Endodermal cell (in vitro differentiated cells): ENCODE results near the gene COG5. TPM values are rescaled to one million over a fixed set of nuclear protein-coding genes. Genes with fewer than 3 reads are reported as not detected.
"Not testable (repeated sequence)": the region's sequence is repeated elsewhere in the genome, so short reads cannot be mapped to it uniquely, and the experiment has no call there.

Experiments
- DNase-seq: peaks from one replicate; pipeline ENCODE4 v3.0.0-alpha.2; 2017
- H3K27ac ChIP-seq: 2 replicates; pipeline ENCODE4 v1.5.1; 2013; ENCODE audit warnings: mild to moderate bottlenecking, low read depth, low read length, moderate library complexity
- H3K27me3 ChIP-seq: 2 replicates; pipeline ENCODE4 v1.6.1; 2013; ENCODE audit warnings: mild to moderate bottlenecking, low read length, moderate library complexity; ENCODE audit not compliant: insufficient read depth, control insufficient read depth, poor library complexity, severe bottlenecking
- H3K36me3 ChIP-seq: 2 replicates; pipeline ENCODE4 v1.7.0; 2013; ENCODE audit warnings: mild to moderate bottlenecking, low read length, moderate library complexity; ENCODE audit not compliant: control insufficient read depth, insufficient read depth
- H3K4me1 ChIP-seq: one replicate; pipeline ENCODE4 v1.7.0; 2013; ENCODE audit warnings: low read length; ENCODE audit not compliant: control insufficient read depth, insufficient read depth
- H3K4me3 ChIP-seq: 2 replicates; pipeline ENCODE4 v1.5.1; 2013; ENCODE audit warnings: mild to moderate bottlenecking, low read length, moderate library complexity
- H3K9ac ChIP-seq: 2 replicates; pipeline ENCODE4 v1.6.1; 2013; ENCODE audit warnings: mild to moderate bottlenecking, low read length, moderate library complexity; ENCODE audit not compliant: poor library complexity, severe bottlenecking; ENCODE audit errors: extremely low read depth
- H3K9me3 ChIP-seq: 2 replicates; pipeline ENCODE4 v1.6.1; 2013; ENCODE audit warnings: mild to moderate bottlenecking, low read length, moderate library complexity; ENCODE audit not compliant: control insufficient read depth
- H3K27ac Mint-ChIP-seq: 2 replicates; pipeline ENCODE4 v1.8.0; 2020; ENCODE audit warnings: mixed read lengths
- H3K27me3 Mint-ChIP-seq: 2 replicates; pipeline ENCODE4 v1.8.0; 2021; ENCODE audit warnings: mild to moderate bottlenecking, mixed read lengths; ENCODE audit not compliant: insufficient read depth
- H3K36me3 Mint-ChIP-seq: 2 replicates; pipeline ENCODE4 v1.8.0; 2020; ENCODE audit warnings: low read depth, mixed read lengths
- H3K4me1 Mint-ChIP-seq: 2 replicates; pipeline ENCODE4 v1.8.0; 2020; ENCODE audit warnings: mixed read lengths
- H3K4me3 Mint-ChIP-seq: 2 replicates; pipeline ENCODE4 v1.8.0; 2020; ENCODE audit warnings: mild to moderate bottlenecking, moderate library complexity, mixed read lengths
- H3K9me3 Mint-ChIP-seq: 2 replicates; pipeline ENCODE4 v1.8.0; 2020; ENCODE audit warnings: mild to moderate bottlenecking, mixed read lengths
- WGBS, 2 experiments: methylation state at CpG; one replicate each; pipeline versions ENCODE4 v1.1.5 to v1.1.7; 2013; ENCODE audit warnings: missing lambda C conversion rate in 2 of 2, mixed read lengths in 1 of 2; ENCODE audit not compliant: insufficient coverage in 1 of 2, insufficient read length in 1 of 2; 5-methylcytosine and 5-hydroxymethylcytosine counted together
- total RNA-seq, 2 donors: library from RNA; stranded (reverse); fragmentation: NEBNext Ultra II Directional in 1 of 2; extraction: Animal tissue kit (Norgen Biotek cat#: 25700) in 1 of 2; gene quantifications; 2 replicates in 1 of 2; 3 replicates in 1 of 2; pipeline ENCODE4 v1.2.1, GENCODE V29; 2021
- TF ChIP-seq, protein P1 (sequence below): fragments of 200-600 bp; sonication (generic); conservative IDR thresholded peaks from 2 replicates; pipeline ENCODE4 v1.5.0; 2021; ENCODE audit warnings: antibody characterized with exemption, mild to moderate bottlenecking

The COG5 gene
- total RNA-seq, 2 donors from 2014 or later = 25.5 to 34.7 TPM

DNA sequence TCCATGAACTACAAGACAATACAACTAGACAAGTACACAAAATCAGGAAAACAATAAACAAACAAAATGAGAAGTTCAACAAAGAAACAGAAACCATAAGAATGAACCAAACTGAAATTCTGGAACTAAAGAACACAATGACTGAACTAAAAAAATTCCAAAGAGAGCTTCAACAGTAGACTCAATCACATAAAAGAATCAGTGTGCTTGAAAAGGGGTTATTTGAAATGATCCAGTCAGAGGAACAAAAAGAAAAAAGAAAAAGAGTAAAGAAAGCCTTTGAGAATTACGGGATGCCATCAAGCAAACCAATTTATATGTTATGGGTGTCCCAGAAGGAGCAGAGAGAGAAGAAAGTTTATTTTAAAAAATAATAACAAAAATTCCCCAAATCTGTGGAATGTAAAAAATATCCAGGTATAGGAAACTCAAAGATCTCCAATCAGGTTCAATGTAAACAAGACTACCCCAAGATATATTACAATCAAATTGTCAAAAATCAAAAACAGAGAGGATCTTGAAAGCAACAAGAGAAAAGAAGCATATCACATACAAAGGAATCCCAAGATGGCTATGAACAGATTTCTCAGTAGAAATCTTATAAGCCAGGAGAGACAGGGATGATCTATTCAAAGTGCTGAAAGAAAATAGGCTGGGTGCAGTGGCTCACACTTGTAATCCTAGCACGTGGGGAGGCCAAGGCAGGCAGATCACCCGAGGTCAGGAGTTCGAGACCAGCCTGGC lies 18.7 kb downstream of the COG5 start:
- H3K36me3 Mint-ChIP-seq = peaks cover 57% of the 10 kb centered on the region
- H3K27ac Mint-ChIP-seq = no peak overlapping the region
- DNase-seq = no peak
- H3K4me3 Mint-ChIP-seq = no peak overlapping the region
- Histone ChIP-seq H3K9ac (no peak overlapping the region), H3K9me3 (peaks cover 19% of the 10 kb centered on the region), H3K27me3 (no peaks in the 10 kb centered on the region), H3K27ac (no peak overlapping the region), H3K4me3 (no peak overlapping the region), H3K36me3 (peaks cover 44% of the 10 kb centered on the region), H3K4me1 (no peaks in the 10 kb centered on the region)
- TF ChIP-seq, protein P1, sequence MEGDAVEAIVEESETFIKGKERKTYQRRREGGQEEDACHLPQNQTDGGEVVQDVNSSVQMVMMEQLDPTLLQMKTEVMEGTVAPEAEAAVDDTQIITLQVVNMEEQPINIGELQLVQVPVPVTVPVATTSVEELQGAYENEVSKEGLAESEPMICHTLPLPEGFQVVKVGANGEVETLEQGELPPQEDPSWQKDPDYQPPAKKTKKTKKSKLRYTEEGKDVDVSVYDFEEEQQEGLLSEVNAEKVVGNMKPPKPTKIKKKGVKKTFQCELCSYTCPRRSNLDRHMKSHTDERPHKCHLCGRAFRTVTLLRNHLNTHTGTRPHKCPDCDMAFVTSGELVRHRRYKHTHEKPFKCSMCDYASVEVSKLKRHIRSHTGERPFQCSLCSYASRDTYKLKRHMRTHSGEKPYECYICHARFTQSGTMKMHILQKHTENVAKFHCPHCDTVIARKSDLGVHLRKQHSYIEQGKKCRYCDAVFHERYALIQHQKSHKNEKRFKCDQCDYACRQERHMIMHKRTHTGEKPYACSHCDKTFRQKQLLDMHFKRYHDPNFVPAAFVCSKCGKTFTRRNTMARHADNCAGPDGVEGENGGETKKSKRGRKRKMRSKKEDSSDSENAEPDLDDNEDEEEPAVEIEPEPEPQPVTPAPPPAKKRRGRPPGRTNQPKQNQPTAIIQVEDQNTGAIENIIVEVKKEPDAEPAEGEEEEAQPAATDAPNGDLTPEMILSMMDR = no peak
- H3K27me3 Mint-ChIP-seq = no peaks in the 10 kb centered on the region
- 80% methylated on average over 4 of the region's 4 CpGs; no CpG with 5 or more reads in 1 of the 2 experiments for WGBS, 2 experiments
- peaks cover 17% of the 10 kb centered on the region for H3K9me3 Mint-ChIP-seq
- H3K4me1 Mint-ChIP-seq = no peaks in the 10 kb centered on the region

GRCh38 chr7:107543338-107543993 lies 20.3 kb downstream of the COG5 start:
- Mint-ChIP-seq H3K27ac (peak overlapping the region; percentile 30), H3K4me3 (no peak overlapping the region), H3K36me3 (peaks cover 51% of the 10 kb centered on the region), H3K27me3 (no peaks in the 10 kb centered on the region), H3K4me1 (no peaks in the 10 kb centered on the region), H3K9me3 (peaks cover 17% of the 10 kb centered on the region)
- Histone ChIP-seq H3K4me3 (no peak overlapping the region), H3K9ac (no peak overlapping the region), H3K36me3 (peaks cover 39% of the 10 kb centered on the region), H3K9me3 (peaks cover 19% of the 10 kb centered on the region), H3K27ac (no peak overlapping the region), H3K4me1 (no peaks in the 10 kb centered on the region), H3K27me3 (no peaks in the 10 kb centered on the region)
- 84 to 100% methylated on average over 1 to 5 of the region's 5 CpGs for WGBS, 2 experiments
- no peak for DNase-seq
- TF ChIP-seq, protein P1 = no peak

DNA sequence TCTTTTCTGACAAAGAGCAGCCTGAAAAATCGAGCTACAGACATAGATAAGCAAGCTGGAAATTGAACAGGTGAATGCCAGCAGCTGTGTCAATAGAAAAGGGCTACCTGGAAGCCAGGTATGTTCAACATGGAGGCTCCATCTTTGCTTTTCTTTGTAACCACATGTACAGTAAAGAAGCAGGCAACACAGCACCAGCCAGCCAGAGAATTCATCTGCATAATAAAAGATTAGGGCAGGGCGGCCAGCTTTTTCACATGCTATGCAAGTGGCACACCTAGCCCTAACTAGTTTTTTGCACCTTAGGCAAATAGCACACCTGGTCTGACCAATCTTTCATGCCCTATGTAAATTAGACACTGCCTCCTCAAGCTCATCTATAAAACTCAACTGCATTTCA lies 25.7 kb downstream of the COG5 start:
- Mint-ChIP-seq H3K4me1 (no peaks in the 10 kb centered on the region), H3K4me3 (no peak overlapping the region), H3K27me3 (no peaks in the 10 kb centered on the region), H3K9me3 (peaks cover 24% of the 10 kb centered on the region), H3K27ac (no peak overlapping the region), H3K36me3 (peaks cover 51% of the 10 kb centered on the region)
- peaks cover 4% of the 10 kb centered on the region for H3K9me3 ChIP-seq
- H3K36me3 ChIP-seq = peaks cover 5% of the 10 kb centered on the region
- no peaks in the 10 kb centered on the region for H3K27me3 ChIP-seq
- no peak for DNase-seq
- TF ChIP-seq, protein P1 = no peak
- H3K4me3 ChIP-seq = no peak overlapping the region
- H3K9ac ChIP-seq = no peak overlapping the region
- no peak overlapping the region for H3K27ac ChIP-seq
- H3K4me1 ChIP-seq = no peaks in the 10 kb centered on the region
- WGBS, 2 experiments = 82 to 88% methylated on average over 2 of the region's 2 CpGs

GRCh38 chr7:107537228-107537627 lies 26.5 kb downstream of the COG5 start:
- not testable (repeated sequence) for H3K27ac ChIP-seq, H3K4me3 Mint-ChIP-seq, H3K4me1 Mint-ChIP-seq, H3K27me3 ChIP-seq, H3K27me3 Mint-ChIP-seq, H3K4me3 ChIP-seq, H3K4me1 ChIP-seq, H3K27ac Mint-ChIP-seq, DNase-seq, H3K36me3 ChIP-seq, H3K9ac ChIP-seq, H3K9me3 ChIP-seq
- peaks cover 47% of the 10 kb centered on the region for H3K36me3 Mint-ChIP-seq
- WGBS, 2 experiments = 97 to 100% methylated on average over 3 to 4 of the region's 4 CpGs
- peaks cover 24% of the 10 kb centered on the region for H3K9me3 Mint-ChIP-seq
